HG03039 (cell line): ENCODE results near the gene ATXN1.

Experiments
- ATAC-seq: cut with Tn5 transposase; IDR thresholded peaks from one replicate; pipeline ENCODE4 v1.9.1; 2021; ENCODE audit warnings: mild to moderate bottlenecking, moderate library complexity; ENCODE audit not compliant: unreplicated experiment

Gene ATXN1

GRCh38 chr6:16762550-16763477 is 1.6 kb upstream of the ATXN1 start:
- no peak for ATAC-seq

DNA sequence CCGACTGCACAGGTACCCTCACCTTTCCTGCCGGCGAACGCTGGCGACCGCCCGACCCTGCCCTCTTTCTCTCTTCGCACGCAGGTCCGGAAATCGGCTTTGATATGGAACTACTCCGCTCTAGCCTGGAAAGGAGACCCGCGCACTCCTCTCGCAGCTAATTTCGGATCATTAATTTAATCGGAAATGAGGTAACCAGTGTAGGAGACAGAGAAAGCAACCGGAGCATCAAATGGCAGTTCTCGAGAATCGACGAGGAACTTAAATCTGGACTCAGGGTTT is 949 bp upstream of the ATXN1 start:
- no peak for ATAC-seq

DNA sequence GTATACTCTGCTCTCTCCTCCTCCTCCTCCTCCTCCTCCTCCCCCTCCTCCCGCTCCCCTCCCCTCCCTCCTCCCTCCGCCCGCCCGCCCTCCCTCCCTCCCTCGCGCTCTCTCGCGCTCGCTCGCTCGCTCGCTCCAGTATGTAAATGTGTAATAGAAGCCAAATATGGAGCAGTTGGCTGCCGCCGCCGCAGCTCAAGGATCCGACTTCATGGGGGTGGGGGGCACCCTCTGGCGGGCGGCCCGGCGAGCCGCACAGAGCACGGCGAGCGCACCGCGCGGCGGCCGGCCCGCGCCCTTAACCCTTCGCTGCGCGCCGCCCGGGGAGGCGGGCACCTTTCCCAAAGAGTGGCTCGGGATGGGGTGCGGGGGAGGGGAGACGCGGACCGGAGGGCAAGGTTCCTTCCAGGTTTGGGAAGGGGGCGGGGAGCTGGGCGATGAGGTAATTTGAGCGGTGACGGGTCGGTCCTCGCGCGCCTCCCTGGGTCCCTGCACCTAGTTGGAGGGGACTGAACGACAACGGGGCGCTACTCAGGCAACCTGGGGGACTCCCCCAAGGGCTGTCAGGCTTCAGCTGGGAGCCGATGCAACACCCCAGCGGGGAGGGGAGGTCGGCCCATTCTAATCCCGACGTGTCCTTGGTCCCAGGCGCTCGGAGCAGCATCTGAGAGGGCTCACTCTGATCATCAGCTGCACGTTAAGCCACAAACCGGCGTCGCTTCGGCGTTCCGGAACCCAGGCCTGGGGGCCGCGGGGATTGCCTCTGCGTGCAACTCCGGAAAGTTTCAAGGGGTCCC is 409 bp upstream of the ATXN1 start:
- ATAC-seq: peak; percentile 39

GRCh38 chr6:16759646-16760515 is 1.4 kb downstream of the ATXN1 start:
- ATAC-seq: peak; percentile 37

- ATAC-seq: no peak
Observed at GRCh38 chr6:16759181-16759645, 2.0 kb downstream of the ATXN1 start.

DNA sequence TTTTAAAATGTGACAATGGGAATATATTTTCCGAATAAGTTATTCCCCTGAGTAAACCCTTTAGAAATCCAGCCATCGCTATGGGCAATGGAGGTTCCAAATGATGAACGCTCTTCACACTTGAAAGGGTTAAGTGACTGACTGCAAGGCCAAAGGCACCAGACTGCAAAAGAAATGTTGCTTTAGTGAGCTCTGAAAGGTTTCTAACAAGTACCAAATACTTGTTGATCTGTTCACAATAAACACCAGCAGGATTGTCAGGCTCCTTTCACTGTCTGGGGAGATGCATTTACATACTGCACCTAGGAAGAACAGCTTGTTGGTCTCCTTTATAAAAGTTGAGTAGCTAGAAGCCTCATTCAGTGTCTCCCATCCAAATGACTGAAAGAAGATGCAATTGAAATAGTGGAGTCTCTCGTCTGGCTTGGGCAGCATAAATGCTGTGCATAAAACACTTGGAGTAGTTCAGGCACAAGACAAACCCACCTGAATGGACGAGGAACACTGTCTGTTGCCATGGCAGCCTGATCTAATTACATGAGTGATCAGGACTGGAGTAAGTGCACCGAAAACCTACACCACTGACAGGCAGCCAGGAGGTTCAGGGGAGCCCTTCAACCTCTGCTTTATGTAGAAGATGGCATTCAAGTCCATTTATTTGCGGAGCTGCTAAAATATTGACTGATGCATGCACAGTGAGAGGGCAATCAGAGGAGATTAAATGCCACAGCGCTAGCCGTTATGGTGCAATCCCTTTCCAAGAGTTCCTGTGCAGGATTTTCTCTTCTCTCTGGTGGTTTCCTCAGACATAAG is 2.9 kb downstream of the ATXN1 start:
- ATAC-seq: no peak

GRCh38 chr6:16757332-16757731 is 3.9 kb downstream of the ATXN1 start:
- no peak for ATAC-seq

GRCh38 chr6:16756660-16757255 is 4.5 kb downstream of the ATXN1 start:
- no peak for ATAC-seq

DNA sequence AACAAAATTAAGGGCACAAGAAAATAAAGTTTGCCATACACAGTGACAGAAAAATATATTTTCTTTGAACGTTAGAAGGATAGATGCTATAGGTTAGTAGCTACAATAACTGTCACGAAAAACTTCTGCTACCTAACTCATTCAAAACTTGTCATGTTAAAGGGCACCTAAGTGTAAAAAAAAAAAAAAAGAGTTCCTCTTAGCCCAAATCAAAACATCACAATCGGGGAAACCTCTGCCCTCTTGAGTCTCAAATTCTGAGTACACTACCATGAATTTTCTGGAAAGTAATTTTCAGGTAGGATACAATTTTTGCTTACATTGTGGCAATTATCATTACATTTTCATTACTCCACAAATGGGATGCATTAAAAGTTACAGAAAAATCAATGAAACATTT is 5.7 kb downstream of the ATXN1 start:
- no peak for ATAC-seq

DNA sequence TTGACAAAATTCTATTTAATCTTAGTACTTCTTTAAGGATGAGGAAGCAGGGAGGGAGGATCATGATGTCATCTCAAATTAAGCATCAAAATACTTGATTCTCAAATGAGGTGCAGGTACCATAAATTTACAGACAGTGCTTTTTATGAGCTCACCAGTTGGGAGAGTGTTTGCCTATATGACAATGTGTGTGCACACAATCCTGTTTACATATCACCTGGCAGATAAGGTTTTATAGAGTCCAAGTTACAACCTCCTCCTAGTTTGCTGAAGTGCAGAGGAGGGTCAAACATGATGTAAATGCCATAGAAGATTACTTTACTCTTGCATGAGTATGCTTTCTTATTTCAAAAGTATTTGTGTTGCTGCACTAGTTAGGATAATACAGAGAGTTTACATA is 6.4 kb downstream of the ATXN1 start:
- no peak for ATAC-seq

DNA sequence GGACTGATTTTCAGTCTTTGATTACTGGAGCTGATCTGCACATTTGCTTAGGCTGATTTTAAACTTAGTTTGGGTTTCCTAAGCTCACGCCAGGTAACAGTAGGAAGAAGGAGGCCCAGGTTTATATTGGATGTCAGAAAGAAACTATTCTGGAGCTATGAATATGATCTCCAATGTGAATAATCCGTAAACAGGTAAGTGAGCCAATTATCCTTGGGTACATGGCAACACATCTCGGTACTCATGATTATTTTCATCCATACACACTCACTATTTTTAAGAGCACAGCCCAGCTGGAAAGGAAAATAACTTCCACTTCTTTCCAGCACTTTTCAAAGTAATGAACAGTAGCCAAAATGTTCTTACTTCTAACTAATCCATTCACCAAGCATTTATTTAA is 7.0 kb downstream of the ATXN1 start:
- no peak for ATAC-seq

- no peak for ATAC-seq
Observed at GRCh38 chr6:16753341-16753740, 7.9 kb downstream of the ATXN1 start.

GRCh38 chr6:16752206-16752866 is 8.9 kb downstream of the ATXN1 start:
- no peak for ATAC-seq

GRCh38 chr6:16751251-16751946 is 9.9 kb downstream of the ATXN1 start:
- no peak for ATAC-seq

GRCh38 chr6:16750566-16750965 is 10.7 kb downstream of the ATXN1 start:
- no peak for ATAC-seq

DNA sequence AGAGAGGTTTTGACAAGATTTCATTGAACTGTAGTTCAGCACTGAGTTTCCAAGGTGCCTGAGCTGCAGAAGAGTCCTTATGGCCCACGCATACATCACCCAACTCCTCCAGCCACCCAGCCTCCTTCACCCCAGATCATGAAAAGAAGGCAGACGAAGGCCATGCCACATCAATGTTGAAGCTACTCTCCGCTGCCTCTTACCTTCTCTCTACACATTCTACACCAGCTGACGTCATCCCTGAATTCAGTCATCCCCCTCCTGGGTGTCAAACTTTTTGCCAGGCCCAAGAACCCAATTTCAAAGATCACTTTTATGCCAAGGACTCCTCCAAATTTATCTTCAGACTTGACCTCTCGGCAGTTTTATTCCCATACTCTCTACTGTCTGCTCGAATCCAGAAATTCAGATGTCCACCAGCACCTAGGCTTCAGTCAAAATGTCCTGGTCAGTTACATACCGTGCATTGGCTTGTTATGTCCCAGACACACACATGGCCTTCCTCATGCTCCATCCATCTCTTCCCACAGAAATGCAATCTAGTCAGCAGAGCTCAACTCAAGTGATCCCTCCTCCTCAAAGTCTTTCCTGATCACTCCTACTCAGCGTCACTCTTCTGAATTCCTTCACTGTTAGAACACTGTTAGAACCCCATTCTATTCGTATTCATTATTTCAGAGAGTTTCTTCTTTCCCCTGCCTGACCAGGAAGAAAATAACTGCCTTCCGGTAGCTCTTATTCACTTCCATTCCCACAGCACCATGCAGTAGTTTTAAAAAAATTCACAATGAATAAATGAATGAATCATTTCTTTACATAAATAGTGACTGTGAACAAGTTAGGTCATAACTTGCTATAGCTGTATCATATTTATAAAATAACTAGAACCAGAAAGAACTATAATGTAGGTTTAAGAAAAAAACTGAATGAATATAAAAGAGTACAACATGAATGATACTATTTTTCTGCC is 11.5 kb downstream of the ATXN1 start:
- ATAC-seq: no peak

DNA sequence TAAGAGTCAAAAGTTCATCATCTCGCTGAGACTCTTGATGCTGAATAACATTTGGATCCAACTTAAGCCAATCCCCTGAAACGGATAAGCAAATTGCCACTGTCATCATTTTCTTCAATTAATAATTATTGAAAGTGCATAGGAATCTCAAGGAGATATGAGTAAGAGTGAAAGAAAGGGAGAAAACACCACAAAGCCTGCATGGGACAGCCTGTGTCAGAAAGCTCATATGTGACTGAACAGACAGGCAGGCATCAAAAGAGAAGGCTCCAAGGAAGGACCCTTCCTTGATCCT is 13.3 kb downstream of the ATXN1 start:
- ATAC-seq: no peak
